KG1 (cell line): ENCODE measurements around the gene CYSRT1.

Experiments used
- DNase-seq: peaks from one replicate; lab custom pipeline; 2025; lab: John Stamatoyannopoulos, UW

Gene CYSRT1

DNA sequence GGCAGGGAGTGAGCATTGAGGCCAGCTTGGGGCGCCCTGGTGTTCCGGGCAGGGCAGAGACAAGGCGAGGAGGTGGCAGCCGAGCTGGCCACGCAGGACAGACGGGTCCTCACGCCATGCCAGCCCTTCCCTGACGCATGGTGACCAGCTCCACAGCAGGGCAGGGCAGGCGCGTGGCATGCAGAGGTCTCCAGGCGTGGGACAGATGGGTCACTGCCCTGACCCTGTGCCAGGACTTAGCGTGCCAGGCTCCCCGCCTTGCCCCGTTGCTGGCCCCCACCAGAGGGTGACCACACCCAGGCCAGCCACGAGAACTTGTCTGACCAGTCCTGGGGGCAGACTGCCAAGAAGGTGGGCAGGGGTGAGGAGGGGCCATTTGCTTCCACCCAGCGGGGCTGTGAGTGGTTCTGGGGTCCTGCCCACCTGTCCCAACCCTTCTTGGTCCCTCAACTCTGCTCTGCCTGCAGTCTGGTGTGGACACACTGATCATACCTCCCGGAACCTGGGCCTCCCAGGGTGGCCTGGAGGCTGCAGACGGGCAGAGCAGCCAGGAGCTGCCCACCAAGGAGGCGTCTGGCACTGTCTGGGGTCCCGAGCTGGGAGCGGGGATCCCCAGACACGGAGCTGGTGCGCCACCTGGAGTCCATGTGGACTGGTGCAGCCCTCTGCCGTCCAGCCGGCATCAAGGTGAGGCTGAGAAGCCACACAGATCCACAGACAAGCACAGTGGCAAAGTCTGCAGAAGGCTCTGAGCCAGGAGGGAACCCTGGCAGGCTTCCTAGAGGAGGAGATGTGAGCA, 2.3 kb downstream of the CYSRT1 start, which contains the start of gene RNF224:
TSS of gene RNF224 (plus strand) at position 449 of the 799 bp plus-strand sequence. CDS start 834 bp downstream, outside the sequence.
- peak; percentile 76 for DNase-seq

DNA sequence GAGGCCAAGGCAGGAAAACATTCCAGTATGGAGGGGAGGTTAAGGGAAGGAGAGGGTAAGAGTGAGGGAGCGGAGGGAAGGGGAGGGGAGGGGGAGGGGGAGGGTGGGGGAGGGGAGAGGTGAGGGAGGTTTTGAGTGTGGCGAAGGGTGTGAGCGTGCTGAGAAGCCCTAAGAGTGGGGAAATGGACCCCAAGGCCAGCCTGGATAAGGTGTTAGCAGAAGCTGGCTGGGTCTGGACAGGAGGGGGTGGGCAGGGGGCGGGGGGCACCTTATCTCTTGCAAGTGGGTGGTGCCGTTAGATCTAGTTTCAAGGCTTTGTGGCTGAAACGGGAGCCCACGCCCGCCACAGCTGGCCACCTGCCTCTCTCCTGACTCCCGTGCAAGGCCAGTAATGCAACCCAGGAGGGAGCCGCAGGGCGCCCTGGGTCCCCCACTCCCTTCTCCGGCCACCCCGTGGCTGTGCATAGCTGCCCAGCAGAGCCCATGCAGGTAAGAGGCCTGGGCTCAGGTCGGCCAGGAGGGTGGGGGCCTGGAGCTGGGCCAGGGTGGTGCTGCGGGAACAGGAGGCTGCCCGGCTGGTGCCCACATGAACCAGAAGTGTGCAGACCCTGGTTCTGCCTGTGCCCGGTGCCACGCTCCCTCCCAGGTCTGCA, 3.0 kb downstream of the CYSRT1 start:
- no peak for DNase-seq

DNA sequence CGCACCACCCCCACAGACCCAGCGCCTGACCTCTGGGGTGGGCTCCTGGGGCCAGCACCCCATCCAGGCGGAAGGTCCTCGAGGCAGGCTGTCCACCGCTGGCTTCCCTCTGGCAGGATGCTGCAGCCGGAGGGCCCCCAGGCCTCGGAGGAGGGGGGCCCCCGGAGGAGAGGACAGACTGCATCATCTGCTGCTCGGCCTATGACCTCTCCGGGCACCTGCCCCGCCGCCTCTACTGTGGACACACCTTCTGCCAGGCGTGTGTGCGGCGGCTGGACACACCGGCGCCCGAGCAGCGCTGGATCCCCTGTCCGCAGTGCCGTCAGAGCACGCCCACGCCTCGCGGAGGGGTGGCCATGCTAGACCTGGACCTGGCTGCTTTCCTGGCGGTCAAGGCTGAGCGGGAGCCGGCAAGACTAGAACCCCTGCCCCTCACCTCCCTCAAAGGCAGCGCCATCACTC, 3.6 kb downstream of the CYSRT1 start:
- DNase-seq, result no peak

DNA sequence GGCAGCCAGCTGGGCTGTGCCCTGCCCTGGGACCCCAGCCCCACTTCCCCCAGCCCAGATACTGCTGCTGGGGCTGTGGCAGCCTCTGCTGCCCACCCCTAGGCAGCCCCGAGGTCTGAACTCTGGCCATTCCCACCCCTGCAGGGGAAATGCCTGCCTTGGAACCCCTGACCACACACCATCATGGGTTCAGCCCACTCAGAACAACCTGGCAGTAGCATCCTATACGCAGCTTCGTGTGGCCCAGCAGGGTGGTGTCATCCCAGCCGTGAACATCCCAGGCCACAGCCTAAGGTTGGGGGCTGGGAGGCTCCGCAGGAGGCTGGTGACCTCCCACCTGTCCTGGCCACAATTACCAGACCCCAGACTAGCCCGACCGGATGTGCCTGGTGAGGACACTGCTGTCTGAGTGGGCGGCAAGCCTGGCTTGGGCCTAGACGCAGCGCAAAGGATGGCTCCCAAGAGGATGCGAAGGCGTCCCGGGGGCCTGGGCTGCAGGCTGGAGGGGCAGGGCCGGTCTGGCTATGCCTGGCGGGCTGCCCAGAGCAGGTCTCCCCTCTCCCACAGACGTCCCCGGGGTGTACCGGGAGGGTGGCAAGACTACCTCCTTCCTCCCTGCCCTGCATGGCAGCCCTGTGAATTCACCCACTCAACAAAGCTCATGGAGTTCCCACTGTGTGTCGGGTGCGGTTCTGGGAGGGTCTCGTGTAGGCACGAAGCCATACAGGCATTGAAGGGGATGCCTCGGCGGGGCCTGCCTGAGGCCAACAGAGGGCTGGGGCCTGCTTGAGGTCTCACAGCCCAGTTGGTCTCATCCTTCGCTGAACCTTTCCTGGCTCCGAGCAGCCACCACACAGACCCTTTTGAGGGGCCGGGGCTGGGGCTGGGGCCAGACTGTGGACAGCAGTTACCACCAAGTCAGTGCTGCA, 4.3 kb downstream of the CYSRT1 start:
- no peak for DNase-seq

DNA sequence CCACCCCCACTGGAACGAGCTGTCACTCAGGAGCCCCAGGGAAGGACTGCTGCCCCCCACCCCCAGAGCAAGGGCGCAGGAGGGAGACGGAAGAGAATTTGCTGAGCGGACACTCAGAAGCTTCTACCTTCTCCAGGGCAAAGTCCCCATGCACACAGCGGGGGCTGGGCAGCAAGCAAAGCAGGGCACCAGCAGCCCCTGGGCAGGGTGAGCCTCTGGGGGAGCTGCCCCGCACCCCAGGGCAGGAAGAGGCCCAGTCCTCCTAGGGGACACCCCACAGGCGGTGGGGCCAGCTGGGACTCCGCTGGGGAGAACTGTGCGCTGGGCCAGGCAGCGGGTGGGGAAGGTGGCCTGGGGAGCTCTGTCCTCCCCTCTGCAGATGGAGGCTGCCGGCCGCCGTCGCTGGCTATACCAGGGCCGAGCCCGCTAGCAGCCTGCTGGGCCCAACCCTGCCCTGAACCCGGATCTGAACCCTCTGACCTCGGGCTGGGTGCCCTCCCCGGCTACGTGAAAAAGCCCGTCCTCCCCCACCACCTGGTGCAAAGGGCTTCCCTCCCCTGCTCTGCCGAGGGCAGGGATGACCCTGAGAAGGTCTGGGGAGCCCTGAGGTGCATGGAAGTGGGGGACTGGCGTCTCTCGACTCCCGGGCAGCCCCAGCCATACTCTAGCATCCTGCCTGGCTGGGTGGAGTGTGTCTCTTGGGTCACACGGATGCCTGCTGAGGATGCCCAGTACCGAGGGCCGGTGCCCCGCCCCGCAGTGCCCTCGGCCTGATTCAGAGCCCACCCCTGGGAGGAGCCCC, 5.1 kb downstream of the CYSRT1 start:
- no peak for DNase-seq

DNA sequence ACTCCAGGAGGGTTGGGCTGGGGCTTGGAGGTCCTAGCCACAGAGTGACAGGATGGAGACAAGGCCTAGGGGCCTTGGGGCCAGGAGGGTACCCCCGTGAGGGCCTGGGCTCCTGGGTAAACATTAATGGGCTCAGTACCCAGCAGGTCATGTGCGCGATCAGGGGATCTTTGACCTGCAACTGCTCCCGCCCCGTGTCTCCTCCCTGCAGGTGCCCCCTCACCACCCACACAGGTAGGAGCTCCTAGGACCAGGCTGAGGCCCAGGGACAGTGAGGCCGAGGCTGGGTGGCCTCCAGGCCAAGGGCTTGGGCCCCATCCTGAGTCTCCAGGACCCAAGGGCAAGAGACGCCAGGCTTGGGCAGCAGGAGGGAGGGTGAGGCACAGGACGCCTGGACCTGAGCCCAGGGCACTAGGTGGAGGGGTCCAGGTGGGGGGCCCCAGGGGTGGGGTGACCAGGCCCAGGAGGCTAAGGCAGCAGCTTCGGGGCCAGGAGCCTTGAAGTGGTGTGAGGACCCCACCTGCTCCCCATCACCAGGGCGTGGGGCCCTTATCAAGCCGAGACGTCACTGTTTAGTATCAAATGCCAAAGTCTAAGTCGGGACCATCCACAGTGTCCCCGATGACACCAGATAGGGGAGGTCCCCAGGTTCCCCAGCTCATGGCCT, 5.9 kb downstream of the CYSRT1 start, which contains the start of gene SLC34A3:
TSS of gene SLC34A3 (plus strand) at position 197 of the 667 bp plus-strand sequence. CDS start 802 bp downstream, outside the sequence.
- no peak for DNase-seq

DNA sequence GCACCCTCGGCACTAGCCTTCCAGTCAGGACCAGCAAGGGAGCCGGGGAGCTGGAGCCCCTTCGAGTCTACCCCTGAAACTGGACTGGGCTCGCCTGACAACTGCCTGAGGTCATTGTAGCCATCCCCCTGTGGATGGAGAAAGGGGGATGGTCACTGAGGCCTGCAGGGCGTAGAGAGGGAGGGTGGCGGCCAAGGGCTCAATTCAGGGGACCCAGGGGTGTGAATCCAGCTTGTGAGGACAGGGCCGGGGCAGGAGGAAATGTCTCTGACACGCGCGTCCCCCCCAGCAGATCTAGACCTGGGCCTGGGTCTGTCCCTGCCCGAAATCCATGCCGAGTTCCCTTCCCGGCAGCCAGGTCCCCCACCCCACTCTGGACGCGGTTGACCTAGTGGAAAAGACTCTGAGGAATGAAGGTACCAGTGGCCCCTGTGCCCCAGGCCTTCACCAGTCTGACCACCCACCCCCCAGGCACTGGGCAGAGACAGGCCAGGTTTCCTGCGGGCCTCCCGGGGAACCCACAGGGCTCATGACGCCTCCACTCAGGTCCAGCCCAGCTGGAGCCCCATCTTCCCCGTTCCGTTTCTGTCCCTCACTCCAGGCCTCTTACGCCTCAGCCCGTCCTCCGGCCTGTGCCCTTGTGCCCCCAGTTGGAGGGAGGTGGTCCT, 6.5 kb downstream of the CYSRT1 start:
- DNase-seq, result no peak

DNA sequence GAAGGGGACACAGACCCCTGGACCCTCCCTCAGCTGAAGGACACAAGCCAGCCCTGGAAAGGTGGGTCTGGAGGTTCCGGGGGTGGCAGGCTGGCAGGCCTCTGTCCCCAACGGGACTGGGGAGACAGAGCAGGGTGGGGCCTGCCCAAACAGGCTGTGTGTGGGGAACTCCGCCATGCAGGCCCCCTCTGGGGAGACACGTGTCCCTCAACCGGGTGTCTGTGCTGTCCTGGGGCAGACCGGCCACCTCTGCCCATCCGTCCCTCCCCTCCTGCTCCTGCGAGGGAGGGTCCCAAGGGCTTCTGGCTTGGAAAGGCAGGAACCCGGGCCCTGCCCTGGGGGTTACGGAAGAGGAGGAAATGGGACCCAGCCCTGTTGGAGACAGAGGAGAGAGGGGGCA, 7.1 kb downstream of the CYSRT1 start:
- no peak for DNase-seq

DNA sequence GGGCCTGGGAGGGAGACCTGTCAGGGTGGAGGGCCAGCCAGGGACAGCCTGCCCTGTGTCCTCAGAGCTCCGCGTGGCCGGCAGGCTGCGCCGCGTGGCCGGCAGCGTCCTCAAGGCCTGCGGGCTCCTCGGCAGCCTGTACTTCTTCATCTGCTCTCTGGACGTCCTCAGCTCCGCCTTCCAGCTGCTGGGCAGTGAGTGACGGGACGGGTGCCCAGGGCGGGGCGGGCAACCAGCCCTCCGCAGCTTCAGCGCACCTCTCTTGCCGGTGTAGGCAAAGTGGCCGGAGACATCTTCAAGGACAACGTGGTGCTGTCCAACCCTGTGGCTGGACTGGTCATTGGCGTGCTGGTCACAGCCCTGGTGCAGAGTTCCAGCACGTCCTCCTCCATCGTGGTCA, 7.5 kb downstream of the CYSRT1 start:
- DNase-seq, result no peak

DNA sequence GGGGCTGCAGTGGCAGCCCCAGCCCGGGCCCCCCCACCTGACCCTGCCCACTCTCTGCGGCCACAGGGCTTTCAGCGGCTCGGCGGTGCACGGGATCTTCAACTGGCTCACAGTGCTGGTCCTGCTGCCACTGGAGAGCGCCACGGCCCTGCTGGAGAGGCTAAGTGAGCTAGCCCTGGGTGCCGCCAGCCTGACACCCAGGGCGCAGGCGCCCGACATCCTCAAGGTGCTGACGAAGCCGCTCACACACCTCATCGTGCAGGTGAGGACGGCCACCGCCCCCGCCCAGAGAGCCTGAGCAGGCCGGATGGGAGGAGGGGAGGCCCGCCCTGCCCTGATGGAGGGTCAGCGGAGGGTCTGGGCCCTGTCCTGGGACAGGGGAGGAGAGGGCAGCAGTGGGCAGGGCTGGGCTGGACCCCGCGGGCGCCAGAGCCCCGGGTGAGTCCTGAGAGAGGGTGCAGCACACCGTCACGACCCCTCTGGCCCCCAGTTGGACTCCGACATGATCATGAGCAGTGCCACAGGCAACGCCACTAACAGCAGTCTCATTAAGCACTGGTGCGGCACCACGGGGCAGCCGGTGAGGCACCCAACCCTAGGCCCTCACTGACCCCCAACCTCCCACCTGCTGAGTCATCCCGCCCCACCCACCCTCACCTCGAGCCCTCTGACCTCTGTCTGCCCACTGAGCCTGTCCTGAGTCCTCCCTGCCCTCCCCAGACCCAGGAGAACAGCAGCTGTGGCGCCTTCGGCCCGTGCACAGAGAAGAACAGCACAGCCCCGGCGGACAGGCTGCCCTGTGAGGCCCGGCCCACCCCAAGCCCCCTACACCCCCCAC, 8.4 kb downstream of the CYSRT1 start:
- DNase-seq, result no peak

DNA sequence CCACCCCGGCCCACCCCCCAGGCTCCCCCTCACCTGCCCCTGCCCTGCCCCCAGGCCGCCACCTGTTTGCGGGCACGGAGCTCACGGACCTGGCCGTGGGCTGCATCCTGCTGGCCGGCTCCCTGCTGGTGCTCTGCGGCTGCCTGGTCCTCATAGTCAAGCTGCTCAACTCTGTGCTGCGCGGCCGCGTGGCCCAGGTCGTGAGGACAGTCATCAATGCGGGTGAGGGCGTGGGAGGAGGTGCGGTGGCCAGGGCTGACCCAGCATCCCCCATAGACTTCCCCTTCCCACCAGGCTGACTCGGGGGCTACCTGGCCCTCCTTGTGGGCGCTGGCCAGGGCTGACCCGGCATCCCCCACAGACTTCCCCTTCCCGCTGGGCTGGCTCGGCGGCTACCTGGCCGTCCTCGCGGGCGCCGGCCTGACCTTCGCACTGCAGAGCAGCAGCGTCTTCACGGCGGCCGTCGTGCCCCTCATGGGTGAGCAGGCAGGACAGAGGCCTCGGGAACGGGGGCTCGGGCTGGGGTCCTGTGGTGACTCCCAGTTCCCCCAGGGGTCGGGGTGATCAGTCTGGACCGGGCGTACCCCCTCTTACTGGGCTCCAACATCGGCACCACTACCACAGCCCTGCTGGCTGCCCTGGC, 9.2 kb downstream of the CYSRT1 start:
- no peak for DNase-seq

DNA sequence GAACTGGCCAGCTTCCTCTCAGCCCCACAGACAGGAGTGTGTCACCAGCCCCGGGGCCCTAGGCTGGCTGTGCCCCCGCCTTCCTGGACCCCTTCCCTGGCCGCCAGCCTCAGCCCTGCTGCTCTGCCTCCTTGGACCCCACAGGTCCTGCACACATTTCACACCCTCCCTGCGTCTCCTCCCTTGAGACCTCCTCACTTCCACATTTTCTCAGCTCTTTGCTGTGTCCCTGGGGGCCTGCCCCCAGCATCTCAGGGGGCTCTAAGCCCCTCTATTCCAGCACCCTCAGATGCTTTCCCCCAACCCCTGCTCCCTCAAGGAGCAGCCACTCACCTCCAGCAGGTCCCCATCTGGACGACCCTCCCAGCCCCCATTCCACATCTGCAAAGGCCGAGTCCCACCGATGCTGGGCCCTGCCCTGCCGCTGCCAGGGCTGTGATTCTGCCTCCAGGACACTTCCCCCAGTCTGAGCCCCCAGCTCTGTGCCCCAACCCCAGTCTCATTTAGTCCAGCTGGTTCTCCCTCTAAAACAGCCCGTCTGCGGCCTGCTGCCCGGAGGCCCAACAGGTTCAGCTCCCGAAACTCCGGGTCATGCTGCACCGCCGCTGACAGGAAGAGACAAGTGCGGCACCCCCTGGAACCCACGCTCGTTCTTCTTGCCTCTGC, 9.9 kb downstream of the CYSRT1 start:
- no peak for DNase-seq

DNA sequence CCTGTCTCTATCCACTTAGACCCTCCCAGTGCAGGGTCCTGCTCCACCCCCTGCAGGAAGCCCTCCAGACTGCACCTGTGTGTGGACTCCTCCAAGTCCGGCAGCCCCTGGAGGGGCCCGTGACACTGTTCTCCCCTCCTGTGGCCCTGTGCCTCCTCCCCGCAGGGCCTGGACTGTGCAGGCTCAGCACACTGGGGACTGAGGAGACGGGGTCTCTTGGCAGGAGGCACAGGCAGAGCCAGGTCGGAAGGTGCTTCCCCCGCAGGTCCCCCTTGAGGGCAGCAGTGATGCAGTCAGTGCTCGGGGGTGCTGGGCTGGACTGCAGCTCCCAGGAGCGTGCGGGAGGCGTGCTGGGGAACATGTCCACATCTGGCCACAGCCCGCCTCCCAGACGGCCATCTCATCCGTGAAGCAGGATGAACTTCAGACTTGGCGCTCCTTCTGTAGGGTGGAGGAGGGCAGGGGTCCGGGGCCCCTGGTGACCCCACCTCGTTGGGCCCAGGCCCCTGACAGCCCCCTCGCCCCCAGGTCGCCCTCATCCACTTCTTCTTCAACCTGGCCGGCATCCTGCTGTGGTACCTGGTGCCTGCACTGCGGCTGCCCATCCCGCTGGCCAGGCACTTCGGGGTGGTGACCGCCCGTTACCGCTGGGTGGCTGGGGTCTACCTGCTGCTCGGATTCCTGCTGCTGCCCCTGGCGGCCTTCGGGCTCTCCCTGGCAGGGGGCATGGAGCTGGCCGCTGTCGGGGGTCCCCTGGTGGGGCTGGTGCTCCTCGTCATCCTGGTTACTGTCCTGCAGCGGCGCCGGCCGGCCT, 10.7 kb downstream of the CYSRT1 start:
- DNase-seq, result no peak

DNA sequence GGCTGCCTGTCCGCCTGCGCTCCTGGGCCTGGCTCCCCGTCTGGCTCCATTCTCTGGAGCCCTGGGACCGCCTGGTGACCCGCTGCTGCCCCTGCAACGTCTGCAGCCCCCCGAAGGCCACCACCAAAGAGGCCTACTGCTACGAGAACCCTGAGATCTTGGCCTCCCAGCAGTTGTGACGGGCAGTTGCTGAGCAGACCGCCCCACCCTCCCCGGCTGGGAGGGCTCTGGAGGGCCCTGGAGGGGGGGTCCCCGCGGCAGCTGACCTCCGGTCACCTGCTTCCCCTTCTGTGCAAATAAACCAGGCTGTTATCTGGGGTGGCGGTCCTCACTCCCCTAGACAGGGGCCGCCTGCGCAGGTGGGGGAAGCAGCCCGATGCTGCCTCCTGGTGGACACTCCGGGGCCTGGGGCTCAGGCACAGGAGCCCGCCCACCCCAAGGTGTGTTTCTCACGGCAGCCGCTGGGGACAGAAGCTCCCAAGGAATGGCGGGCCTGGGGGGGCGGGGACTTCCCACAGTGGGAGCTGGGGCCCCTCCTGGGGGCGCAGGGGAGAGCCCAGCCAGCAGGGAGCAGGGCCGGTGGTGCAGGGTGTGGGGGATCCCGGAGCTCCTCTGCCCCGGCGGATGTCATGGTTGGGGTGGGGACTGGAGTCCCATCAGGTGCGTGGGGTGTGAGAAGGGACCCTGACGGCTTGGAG, 11.4 kb downstream of the CYSRT1 start:
- DNase-seq, result peak; percentile 30

DNA sequence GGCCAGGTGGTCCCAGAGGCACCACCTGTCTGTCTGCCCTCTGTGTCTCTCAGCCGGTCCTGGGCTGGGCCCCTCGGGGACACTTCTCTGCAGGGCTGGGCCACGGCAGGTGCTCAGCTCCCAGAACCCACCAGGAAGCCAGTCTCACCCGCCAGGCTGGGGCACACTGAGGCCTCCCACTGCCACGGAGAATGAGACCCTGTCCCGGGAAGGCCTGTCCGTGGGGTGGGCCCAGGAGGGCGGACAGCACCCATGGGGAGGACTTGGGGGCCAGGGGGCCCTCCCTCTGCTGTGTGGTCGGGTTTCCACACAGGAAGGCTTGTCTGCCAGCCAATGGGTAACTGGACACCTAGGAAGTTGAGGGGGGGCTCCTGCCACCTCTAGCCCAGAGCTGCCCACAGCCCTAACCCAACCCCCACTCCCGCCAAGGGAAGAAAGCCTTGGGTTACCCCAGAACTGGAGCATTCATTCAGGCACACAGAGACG, 12.0 kb downstream of the CYSRT1 start:
- DNase-seq, result no peak
